Sciatic nerve (tissue), 2 donors: ENCODE results near the gene CATSPERZ. TPM values are rescaled to one million over a fixed set of nuclear protein-coding genes. Genes with fewer than 3 reads are reported as not detected.
"Not testable (repeated sequence)": the region's sequence is repeated elsewhere in the genome, so short reads cannot be mapped to it uniquely, and the experiment has no call there.

ENCODE experiments used
- ATAC-seq: fragments of 200-7000 bp; cut with Tn5 transposase; one replicate; pipeline ENCODE4 v1.9.1; 2020; ENCODE audit warnings: mild to moderate bottlenecking, moderate library complexity
- DNase-seq: peaks from one replicate; pipeline ENCODE4 v3.0.0-alpha.2; 2020; ENCODE audit warnings: low spot score
- intact Hi-C: fragments of 100-400 bp; cut with DNase I; formaldehyde crosslinking; loops from one replicate; pipeline ENCODE4 v1.14.2; 2022
- total RNA-seq: library from RNA; stranded (reverse); fragmentation: NEBNext Ultra II Directional; extraction: Animal tissue kit (Norgen Biotek cat#: 25700); gene quantifications from one replicate; pipeline ENCODE4 v1.2.1, GENCODE V29; 2021
- donor health status: DM: no; HTN: no; CAD: no.
- donor health status: DM: no; HTN: no; CAD: no.

CATSPERZ gene
- total RNA-seq, 1 donor from 2014 or later: not detected

DNA sequence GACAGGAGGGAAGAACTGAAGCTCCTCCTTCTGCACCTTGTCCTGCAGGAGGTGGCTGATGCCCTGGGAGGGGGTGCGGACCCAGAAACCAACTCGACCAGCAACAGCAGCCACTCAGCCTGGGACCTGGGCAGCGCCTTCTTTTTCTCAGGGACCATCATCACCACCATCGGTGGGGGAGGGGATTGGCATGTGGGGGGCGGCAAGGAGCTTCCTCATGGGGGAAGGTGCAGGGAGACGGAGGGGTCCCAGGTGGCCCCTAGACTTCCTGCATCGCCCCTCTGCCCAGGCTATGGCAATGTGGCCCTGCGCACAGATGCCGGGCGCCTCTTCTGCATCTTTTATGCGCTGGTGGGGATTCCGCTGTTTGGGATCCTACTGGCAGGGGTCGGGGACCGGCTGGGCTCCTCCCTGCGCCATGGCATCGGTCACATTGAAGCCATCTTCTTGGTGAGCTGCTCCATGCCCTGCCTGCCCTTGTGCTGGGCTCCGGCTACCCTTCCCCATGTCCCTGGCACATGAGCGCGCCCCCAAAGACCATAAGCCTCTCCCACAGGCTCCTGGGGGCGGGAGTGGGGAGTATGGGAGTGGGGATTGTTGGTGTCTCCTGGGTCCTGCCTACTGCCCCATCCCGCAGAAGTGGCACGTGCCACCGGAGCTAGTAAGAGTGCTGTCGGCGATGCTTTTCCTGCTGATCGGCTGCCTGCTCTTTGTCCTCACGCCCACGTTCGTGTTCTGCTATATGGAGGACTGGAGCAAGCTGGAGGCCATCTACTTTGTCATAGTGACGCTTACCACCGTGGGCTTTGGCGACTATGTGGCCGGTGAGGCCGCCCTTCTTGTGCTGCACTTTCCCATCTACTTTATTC lies 3.1 kb upstream of the CATSPERZ start:
- intact Hi-C loops: loop anchor here (10.0 kb wide), 2 partner anchors 92 to 302 kb away; partner anchors contain the start of gene FERMT3
- no peak for ATAC-seq
- DNase-seq: no peak

DNA sequence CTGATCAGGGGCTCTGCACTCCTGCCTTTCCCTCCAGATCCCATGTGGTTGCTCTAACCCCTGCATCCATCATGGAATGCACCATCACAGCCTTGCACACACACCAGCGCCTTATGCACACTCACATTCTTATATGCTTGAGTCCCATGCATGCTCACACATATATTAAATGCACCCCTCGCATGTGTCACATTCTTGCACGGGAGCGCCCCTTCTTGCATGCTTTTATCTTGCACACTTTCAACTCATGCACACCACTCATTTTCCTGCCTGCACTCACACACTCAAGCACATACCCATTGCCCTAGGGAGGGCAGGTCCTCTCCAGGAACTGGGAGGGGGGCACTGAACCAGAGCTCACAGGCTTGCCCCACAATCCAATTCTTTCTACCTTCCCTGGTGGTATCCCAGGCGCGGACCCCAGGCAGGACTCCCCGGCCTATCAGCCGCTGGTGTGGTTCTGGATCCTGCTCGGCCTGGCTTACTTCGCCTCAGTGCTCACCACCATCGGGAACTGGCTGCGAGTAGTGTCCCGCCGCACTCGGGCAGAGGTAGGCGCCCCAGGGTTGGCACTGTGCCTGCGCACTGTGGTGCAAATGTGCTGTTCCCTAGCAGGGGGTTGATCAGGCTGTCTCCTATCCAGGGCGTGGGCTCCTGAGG lies 2.3 kb upstream of the CATSPERZ start:
- no peak for DNase-seq
- intact Hi-C loops: loop anchor here (10.0 kb wide), 2 partner anchors 93 to 303 kb away; partner anchors contain the start of gene FERMT3
- no peak for ATAC-seq

DNA sequence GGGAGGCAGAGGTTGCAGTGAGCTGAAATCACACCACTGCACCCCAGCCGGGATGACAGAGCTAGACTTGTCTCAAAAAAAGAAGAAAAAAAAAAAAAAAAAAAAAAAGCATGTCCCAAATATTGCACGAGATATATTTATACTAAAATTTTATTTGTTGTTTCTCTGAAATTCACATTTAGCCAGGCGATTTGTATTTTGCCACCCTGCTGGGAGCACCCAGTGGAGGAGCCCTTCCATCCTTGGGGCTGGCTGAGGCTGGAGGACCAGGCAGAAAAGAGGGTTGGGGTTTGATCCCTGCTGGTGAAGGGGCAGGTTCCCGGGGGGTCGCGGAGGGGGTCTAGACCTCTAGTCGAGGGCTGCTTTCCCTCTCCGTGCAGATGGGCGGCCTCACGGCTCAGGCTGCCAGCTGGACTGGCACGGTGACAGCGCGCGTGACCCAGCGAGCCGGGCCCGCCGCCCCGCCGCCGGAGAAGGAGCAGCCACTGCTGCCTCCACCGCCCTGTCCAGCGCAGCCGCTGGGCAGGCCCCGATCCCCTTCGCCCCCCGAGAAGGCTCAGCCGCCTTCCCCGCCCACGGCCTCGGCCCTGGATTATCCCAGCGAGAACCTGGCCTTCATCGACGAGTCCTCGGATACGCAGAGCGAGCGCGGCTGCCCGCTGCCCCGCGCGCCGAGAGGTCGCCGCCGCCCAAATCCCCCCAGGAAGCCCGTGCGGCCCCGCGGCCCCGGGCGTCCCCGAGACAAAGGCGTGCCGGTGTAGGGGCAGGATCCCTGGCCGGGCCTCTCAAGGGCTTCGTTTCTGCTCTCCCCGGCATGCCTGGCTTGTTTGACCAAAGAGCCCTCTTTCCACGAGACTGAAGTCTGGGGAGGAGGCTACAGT lies 952 bp upstream of the CATSPERZ start:
- intact Hi-C loops: loop anchor here (10.0 kb wide), 2 partner anchors 94 to 304 kb away; partner anchors contain the start of gene FERMT3
- peak; percentile 84 for DNase-seq

DNA sequence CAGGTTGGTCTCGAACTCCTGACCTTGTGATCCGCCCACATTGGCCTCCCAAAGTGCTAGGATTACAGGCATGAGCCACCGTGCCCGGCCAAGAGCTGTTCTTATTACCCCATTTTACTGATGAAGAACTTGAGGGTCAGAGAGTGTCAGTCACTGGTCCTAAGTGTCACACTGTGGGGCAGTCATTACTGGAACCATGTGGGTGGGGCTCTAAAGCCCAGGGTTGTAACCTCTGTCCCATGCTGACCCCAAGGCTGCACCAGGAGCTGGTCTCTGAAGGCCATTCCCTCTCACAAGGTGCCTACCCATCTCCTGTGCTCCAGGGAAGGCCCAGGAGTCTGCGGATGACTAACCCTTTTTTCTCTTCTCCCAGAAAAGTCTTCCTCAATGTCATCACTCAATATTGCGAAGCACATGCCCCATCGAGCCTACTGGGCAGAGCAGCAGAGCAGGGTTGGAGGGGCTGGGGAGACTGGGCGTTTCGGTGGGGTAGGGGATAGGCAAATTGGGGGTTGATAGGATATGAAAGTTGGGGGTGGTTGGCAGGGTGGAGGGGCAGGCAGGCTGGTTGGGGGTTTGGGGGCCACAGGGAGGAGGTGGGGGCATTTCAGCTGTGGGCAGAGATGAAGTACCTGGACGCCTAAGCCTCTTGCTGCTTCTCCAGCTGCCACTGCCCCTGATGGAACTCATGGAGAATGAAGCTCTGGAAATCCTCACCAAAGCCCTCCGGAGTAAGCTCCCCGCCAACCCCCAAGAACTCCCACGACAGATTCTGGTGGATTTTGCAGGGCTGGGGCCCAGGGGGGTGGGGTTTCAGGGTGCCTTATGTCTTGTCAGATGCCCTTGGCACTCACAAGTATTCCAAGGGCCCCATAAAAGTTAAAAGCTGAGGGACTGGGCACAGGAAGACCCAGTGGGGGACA lies 3.2 kb downstream of the CATSPERZ start:
- no peak for ATAC-seq
- no peak for DNase-seq
- intact Hi-C loops: no loop called here

More for the DNA sequence above, 952 bp upstream of the CATSPERZ start:
- peak; percentile 45 for ATAC-seq

DNA sequence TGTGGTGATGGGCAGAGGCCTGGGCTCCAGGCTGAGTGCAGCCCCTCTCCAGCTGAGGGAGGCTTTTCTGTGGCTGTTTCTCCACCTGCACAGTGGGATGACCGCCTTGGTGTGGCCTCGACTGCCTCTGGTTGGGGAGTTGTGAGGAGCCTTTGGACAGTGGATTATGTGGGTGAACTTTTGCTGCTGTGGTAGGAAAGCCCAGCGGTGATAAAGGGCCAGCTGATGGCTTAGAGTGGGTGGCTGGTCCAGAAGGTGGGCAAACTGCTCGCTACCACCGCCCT lies 3.8 kb downstream of the CATSPERZ start:
- intact Hi-C loops: no loop called here

DNA sequence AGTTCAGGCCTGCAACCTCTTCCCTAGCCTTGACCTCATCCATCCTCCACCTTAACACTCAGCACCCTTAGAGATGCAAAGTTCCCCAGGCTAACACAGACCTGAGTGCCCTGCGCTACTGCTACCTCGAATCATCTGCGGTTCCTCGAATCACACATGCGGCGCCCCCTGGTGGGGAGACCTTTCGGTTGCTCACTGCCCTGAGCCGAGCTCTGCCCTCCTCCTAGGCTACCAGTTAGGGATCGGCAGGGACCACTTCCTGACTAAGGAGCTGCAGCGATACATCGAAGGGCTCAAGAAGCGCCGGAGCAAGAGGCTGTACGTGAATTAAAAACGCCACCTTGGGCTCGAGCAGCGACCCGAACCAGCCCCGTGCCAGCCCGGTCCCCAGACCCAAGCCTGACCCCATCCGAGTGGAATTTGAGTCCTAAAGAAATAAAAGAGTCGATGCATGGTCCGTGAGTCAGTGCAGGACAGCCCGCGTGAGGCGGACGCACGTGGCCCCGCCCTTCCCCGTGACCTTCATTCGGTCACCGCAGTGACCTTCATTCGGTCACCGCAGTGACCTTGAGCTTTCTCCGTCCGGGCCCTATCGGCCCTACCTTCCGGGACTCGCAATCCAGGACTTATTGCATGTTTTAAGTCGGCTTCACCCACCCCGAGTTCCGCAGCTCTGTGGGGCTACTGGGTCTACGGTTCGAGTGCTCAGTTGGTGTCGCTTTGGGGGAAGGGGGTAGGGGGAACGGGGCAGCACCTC lies 4.3 kb downstream of the CATSPERZ start:
- ATAC-seq: peak; percentile 67
- intact Hi-C loops: no loop called here
- peak; percentile 96 for DNase-seq

More for the DNA sequence above, 3.8 kb downstream of the CATSPERZ start:
- no peak for DNase-seq
- ATAC-seq: no peak

DNA sequence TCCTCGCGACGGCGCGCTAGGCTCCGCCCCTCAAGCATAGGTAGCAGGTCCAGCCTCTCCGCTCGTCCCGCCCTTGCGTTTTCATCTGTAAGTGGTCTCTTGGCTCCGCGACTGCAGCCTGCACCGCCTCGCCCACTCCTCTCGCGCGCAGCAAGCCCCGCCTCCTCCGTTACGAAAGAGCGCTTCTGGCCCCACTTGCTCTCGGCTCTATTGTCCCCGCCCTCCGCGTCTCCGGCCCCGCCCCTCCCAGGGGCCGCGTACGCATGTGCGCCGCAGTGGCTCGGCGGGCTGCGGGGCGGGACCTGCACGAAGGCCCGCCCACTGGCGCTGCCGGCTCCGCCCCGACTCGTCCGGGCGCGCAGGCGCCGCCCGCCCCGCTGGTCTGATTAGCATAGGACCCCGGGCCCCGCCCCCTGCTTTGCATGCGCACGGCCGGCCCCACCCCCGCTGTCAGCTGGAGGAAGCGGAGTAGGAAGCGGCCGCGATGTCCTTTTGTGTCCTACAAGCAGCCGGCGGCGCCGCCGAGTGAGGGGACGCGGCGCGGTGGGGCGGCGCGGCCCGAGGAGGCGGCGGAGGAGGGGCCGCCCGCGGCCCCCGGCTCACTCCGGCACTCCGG lies 5.0 kb downstream of the CATSPERZ start, which contains the start of gene ESRRA:
Gene ESRRA (plus strand): TSS at position 450 of the 616 bp plus-strand sequence. CDS start 1,656 bp downstream, outside the sequence.
- DNase-seq: peak; percentile 100
- intact Hi-C loops: no loop called here
- ATAC-seq: peak; percentile 94

DNA sequence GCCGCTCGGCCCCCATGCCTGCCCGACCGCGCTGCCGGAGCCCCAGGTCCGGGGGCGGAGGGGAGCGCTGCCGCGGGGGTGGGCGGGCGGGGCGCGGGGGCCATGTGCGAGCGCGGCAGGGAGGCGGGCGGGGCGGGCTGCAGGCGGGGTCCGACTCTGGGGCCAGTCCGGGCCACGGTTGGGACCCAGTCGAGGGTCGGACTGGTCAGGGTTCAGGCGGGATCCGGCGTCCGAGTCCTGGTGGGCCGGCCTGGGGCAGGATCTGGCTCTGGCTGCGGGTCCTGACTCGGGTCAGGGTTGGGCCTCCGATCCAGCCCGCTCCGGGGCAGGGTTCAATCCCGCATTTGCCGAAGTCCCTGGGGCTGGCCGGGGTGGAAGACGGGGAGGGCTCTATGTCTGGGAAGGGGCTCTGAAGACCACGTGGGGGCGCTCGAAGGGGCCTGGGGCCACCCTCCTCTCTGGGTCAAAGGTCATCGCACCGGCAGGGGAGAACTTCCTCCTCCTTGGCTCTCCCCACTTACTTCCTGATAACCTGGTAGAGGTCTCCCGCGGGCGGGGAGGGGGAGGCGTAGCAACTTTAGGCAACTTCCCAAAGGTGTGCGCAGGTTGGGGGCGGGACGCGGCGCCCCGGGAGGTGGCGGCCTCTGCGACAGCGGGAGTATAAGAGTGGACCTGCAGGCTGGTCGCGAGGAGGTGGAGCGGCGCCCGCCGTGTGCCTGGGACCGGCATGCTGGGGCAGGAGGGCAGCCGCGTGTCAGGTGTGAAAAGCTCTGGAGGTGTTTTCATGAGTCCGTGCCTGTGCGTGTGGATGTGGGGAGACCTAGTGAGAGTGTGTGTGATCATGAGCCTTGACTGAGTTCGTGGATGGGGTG lies 5.8 kb downstream of the CATSPERZ start:
- intact Hi-C loops: no loop called here
- DNase-seq: peak; percentile 86
- ATAC-seq: peak; percentile 0

DNA sequence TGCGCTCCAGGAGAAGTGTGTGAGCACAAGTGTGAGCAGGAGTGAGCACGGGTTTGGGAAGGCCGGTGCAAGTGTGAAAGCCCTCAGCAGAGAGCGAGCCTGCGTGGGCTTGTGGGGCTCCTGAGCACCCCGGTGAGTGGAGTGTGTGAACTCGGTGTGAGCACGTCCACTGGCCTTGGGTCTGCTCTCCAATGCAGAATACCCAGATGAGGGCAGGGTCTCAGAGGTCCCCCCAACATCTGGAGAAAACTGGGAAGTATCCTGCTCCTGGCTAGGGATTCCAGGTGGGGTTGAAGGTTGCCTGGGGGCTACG lies 6.4 kb downstream of the CATSPERZ start:
- ATAC-seq: no peak
- intact Hi-C loops: no loop called here
- no peak for DNase-seq

DNA sequence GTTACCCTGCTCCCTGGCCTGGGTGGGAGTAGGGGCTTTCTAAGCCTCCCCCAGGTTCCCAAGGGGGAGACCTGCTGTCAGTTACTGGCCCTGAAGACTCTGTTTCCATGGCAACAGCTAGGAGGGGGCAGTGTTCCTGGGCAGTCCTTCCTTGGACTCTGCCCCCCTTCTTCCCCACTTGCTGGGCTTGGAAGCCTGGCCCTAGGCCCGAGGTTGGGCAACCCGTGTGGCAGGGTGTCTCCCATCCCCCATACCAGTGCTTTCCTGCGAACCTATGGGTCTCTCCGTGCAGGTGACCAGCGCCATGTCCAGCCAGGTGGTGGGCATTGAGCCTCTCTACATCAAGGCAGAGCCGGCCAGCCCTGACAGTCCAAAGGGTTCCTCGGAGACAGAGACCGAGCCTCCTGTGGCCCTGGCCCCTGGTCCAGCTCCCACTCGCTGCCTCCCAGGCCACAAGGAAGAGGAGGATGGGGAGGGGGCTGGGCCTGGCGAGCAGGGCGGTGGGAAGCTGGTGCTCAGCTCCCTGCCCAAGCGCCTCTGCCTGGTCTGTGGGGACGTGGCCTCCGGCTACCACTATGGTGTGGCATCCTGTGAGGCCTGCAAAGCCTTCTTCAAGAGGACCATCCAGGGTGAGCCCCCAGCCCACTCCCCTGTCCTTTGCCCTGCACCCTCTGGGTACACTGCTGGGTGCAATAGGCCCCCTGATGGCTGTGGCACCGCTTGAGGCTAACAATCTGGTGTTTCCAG lies 6.9 kb downstream of the CATSPERZ start:
- intact Hi-C loops: no loop called here
- DNase-seq: no peak
- no peak for ATAC-seq

DNA sequence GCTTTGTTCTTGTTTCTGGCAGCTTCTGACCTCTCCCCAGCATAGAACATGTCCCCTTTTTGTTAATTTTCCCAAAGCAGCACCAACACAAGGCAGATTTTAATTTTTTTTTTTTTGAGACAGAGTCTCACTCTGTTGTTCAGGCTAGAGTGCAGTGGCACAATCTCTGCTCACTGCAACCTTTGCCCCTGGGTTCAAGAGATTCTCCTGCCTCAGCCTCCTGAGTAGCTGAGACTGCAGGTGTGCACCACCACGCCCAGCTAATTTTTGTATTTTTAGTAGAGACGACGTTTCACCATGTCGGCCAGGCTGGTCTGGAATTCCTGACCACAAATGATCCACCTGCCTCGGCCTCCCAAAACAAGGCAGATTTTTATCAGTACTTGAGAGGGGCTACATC lies 7.6 kb downstream of the CATSPERZ start:
- ATAC-seq, intact Hi-C loops, DNase-seq: not testable (repeated sequence)

DNA sequence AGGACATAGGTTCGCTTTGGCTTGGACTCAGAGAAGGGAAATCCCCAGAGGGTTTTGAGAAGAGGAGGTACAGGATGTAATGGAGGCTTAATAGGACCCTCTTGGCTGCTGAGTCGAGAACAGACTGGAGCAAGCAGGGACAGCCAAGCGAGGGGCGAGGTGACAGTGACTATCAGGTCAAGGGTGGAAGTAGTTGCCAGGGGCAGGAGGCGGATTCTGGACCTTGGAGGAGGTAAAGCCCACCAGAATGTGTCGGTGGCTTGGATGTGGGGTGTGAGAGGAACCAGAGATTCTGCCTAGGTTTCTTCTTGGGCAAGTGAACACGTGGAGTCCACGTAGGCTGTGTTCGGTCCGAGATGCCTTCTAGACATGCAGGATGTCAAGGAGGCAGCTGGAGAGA lies 12.8 kb downstream of the CATSPERZ start:
- DNase-seq: no peak
- intact Hi-C loops: no loop called here
- no peak for ATAC-seq

DNA sequence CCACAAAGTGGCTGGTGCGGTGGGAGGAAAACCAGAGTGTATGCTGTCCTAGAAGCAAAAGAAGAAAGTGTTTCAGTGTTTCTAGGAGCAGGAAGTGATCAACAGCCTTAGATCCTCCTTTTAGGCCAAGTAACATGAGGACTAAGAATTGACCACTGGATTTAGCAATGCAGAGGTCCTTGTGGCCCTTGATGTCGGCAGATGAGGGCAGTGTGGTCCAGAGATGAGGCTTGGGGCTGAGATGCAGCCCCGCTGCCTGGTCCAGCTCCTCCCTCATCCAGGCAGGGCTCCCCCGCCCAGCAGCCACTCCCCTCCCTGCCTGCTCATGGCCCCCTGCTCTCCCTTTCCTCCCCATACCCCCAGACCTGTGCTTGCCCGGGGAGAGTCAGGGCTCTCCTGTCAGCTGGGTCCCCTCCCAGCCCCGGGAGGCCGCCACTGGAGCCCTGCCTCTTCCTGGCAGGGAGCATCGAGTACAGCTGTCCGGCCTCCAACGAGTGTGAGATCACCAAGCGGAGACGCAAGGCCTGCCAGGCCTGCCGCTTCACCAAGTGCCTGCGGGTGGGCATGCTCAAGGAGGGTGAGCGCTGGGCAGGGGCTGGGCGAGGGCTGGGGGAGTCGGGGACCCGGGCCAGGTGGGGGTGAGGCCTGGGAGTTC lies 13.5 kb downstream of the CATSPERZ start:
- no peak for DNase-seq
- intact Hi-C loops: no loop called here
- ATAC-seq: no peak

DNA sequence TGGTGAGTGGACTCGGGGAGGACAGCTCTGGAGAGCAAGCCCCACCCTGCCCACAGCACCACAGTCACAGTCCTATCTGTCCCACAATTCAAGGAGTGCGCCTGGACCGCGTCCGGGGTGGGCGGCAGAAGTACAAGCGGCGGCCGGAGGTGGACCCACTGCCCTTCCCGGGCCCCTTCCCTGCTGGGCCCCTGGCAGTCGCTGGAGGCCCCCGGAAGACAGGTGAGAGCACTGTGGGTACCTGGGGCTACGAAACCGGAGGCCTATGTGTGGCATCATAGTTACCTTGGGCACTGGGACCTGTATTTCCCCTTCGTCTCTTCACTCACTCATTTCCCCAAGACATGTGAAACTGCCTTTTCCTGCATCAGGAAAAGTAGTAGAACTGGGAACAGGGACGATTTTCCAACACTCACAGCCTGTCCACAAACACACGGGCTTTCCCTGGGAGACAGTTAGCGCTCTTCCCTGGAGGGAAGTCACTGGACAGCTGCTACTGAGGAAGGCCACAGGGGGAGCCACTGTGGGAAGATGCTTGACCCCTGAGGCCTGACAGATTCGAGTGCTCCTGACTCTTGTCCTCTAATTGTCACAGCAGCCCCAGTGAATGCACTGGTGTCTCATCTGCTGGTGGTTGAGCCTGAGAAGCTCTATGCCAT lies 14.1 kb downstream of the CATSPERZ start:
- intact Hi-C loops: no loop called here
- DNase-seq (no peak), ATAC-seq (no peak)
